A673 (cell line): ENCODE measurements around the gene EPHB4. TPM values are rescaled to one million over a fixed set of nuclear protein-coding genes. Genes with fewer than 3 reads are reported as not detected.

Source experiments
- BruUV-seq: library from RNA; stranded (reverse); fragments of 400-500 nt; replicated peaks from 2 replicates; lab custom pipeline; 2021; lab: Mats Ljungman, UMichigan
- CTCF ChIA-PET: fragments of 300-600 bp; sonication (Branson Sonifier 250); formaldehyde crosslinking; loops from one replicate; lab custom pipeline; 2022; ENCODE audit warnings: antibody characterized with exemption; lab: Charles Lee
- POLR2A ChIA-PET: fragments of 300-600 bp; sonication (Branson Sonifier 250); formaldehyde crosslinking; loops from one replicate; lab custom pipeline; 2022; ENCODE audit warnings: antibody characterized with exemption; ENCODE audit not compliant: low non-redundant PET; lab: Charles Lee
- DNase-seq: peaks from one replicate; pipeline ENCODE4 v3.0.0-alpha.2; 2015; ENCODE audit warnings: low spot score
- H3K27ac ChIP-seq: fragments of 200-600 bp; sonication (generic); 2 replicates; pipeline ENCODE4 v1.5.1; 2016; ENCODE audit warnings: mixed run types, low read depth, mild to moderate bottlenecking, mixed read lengths, antibody characterized with exemption, low read length; ENCODE audit not compliant: poor library complexity, severe bottlenecking
- H3K27me3 ChIP-seq: fragments of 200-600 bp; sonication (generic); replicated peaks from 2 replicates; pipeline ENCODE4 v1.6.1; 2017; ENCODE audit warnings: mixed run types, low read depth, mild to moderate bottlenecking, mixed read lengths, antibody characterized with exemption, low read length; ENCODE audit not compliant: insufficient read depth, poor library complexity
- H3K36me3 ChIP-seq: fragments of 200-600 bp; sonication (generic); 2 replicates; pipeline ENCODE4 v1.6.1; 2016; ENCODE audit warnings: mixed run types, mild to moderate bottlenecking, mixed read lengths, antibody characterized with exemption, low read length; ENCODE audit not compliant: insufficient read depth, poor library complexity, severe bottlenecking
- H3K4me1 ChIP-seq: fragments of 200-600 bp; sonication (generic); 2 replicates; pipeline ENCODE4 v1.6.1; 2017; ENCODE audit warnings: mixed run types, mild to moderate bottlenecking, mixed read lengths, antibody characterized with exemption, low read length; ENCODE audit not compliant: insufficient read depth, poor library complexity, severe bottlenecking
- H3K4me3 ChIP-seq: fragments of 200-600 bp; sonication (generic); 2 replicates; pipeline ENCODE4 v1.5.1; 2016; ENCODE audit warnings: low read depth, mixed run types, mild to moderate bottlenecking, mixed read lengths, low read length; ENCODE audit not compliant: poor library complexity, severe bottlenecking
- H3K9me3 ChIP-seq: fragments of 200-600 bp; sonication (generic); 2 replicates; pipeline ENCODE4 v1.6.1; 2016; ENCODE audit warnings: mixed run types, low read depth, mild to moderate bottlenecking, mixed read lengths, antibody characterized with exemption, low read length; ENCODE audit not compliant: poor library complexity, severe bottlenecking
- CTCF ChIP-seq: fragments of 300-800, 200-600 bp; sonication (generic); conservative IDR thresholded peaks from 2 replicates; pipeline ENCODE4 v1.5.1; 2017; ENCODE audit warnings: low read depth, mild to moderate bottlenecking, antibody characterized with exemption, low read length, moderate library complexity, mixed read lengths
- EZH2 ChIP-seq: fragments of 200-600 bp; sonication (generic); IDR thresholded peaks from 2 replicates; pipeline ENCODE4 v1.6.1; 2017; ENCODE audit warnings: borderline replicate concordance, low read depth, mild to moderate bottlenecking, mixed read lengths, antibody characterized with exemption, low read length; ENCODE audit not compliant: poor library complexity, severe bottlenecking
- intact Hi-C: fragments of 100-400 bp; cut with micrococcal nuclease; formaldehyde crosslinking; loops from one replicate; pipeline ENCODE4 v1.10.0; 2022; ENCODE audit not compliant: unreplicated experiment
- total RNA-seq: library from RNA; stranded (reverse); gene quantifications from 2 replicates; pipeline ENCODE4 v1.2.3, GENCODE V29; 2021

EPHB4 gene
- total RNA-seq, 1 experiment from 2014 or later = 90.4 TPM

DNA sequence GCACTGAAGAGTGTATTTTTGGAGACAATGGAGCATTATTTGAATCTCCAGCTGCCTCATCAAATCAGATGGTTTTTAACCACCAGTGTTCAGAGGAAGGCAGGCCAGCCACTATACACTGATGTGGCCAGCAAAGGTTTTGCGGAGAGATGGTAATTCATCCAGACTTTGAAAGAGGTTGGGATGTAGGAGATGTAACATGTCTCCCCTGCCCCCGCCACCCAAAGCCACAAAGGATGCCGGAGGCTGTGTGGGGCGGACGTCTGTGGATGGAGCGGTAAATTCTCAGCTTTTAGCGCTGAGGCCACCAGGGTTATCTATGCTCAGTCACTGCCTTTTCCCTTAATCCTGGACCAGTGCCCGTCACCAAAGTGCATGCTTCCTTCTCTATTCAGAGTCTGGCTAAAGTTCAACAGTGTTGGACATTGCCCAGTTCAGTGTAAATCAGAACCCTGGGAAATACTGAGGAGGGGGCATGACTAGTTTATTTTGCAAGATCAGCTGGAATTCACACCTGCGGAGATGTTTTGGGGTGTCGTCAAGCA lies 36.2 kb upstream of the EPHB4 start:
- no peaks in the 10 kb centered on the region for H3K27me3 ChIP-seq
- no TSS peak for BruUV-seq
- no peaks in the 10 kb centered on the region for H3K36me3 ChIP-seq
- TF ChIP-seq EZH2 (no peak), CTCF (no peak)
- CTCF ChIA-PET = no interaction called here
- H3K4me1 ChIP-seq = peaks cover 24% of the 10 kb centered on the region
- DNase-seq = no peak
- H3K27ac ChIP-seq = no peak overlapping the region
- no peaks in the 10 kb centered on the region for H3K9me3 ChIP-seq
- intact Hi-C loops = no loop called here
- POLR2A ChIA-PET = no interaction called here
- H3K4me3 ChIP-seq = no peak overlapping the region

GRCh38 chr7:100861616-100861985 lies 34.3 kb upstream of the EPHB4 start:
- intact Hi-C loops = no loop called here
- Histone ChIP-seq H3K36me3 (no peaks in the 10 kb centered on the region), H3K4me1 (peaks cover 16% of the 10 kb centered on the region), H3K4me3 (no peak overlapping the region), H3K27me3 (no peaks in the 10 kb centered on the region), H3K9me3 (no peaks in the 10 kb centered on the region), H3K27ac (no peak overlapping the region)
- ChIA-PET CTCF (no interaction called here), POLR2A (no interaction called here)
- BruUV-seq = no TSS peak
- TF ChIP-seq EZH2 (no peak), CTCF (no peak)
- no peak for DNase-seq

- BruUV-seq = no TSS peak
- Histone ChIP-seq H3K9me3 (no peaks in the 10 kb centered on the region), H3K36me3 (no peaks in the 10 kb centered on the region), H3K27ac (no peak overlapping the region), H3K4me1 (peaks cover 9% of the 10 kb centered on the region), H3K27me3 (no peaks in the 10 kb centered on the region), H3K4me3 (no peak overlapping the region)
- ChIA-PET CTCF (no interaction called here), POLR2A (no interaction called here)
- intact Hi-C loops = no loop called here
- TF ChIP-seq CTCF (no peak), EZH2 (no peak)
- DNase-seq = no peak
Observed at GRCh38 chr7:100860702-100861615, 33.6 kb upstream of the EPHB4 start.
